Panc1 (cell line): Measurements from ENCODE around the gene AIRE. TPM values are rescaled to one million over a fixed set of nuclear protein-coding genes. Genes with fewer than 3 reads are reported as not detected.

ENCODE experiments used
- ATAC-seq: fragments of 200-7000 bp; cut with Tn5 transposase; 2 replicates; pipeline ENCODE4 v1.9.1; 2020; ENCODE audit warnings: mild to moderate bottlenecking, moderate library complexity
- BruUV-seq: library from RNA; stranded (reverse); fragments of 400-500 nt; replicated peaks from 2 replicates; lab custom pipeline; 2021; lab: Mats Ljungman, UMichigan
- CTCF ChIA-PET: fragments of 300-600 bp; sonication (Branson Sonifier 250); formaldehyde crosslinking; loops from one replicate; lab custom pipeline; 2022; ENCODE audit warnings: antibody characterized with exemption; lab: Charles Lee
- POLR2A ChIA-PET: fragments of 300-600 bp; sonication (Branson Sonifier 250); formaldehyde crosslinking; loops from one replicate; lab custom pipeline; 2022; ENCODE audit warnings: antibody characterized with exemption; lab: Charles Lee
- DNase-seq: peaks from one replicate; pipeline ENCODE4 v3.0.0-alpha.2; 2010; ENCODE audit warnings: low read depth, low spot score
- H3K27ac ChIP-seq: 2 replicates; pipeline ENCODE4 v1.5.1; 2011; ENCODE audit warnings: mild to moderate bottlenecking, low read length, inconsistent platforms
- H3K27me3 ChIP-seq: fragments of 200-500 bp; sonication (Bioruptor generic); 2 replicates; pipeline ENCODE4 v1.6.0; 2014; ENCODE audit warnings: low read length, inconsistent platforms; ENCODE audit not compliant: control insufficient read depth, insufficient read depth
- H3K36me3 ChIP-seq: fragments of 200-500 bp; sonication (Bioruptor generic); 2 replicates; pipeline ENCODE4 v1.5.1; 2014; ENCODE audit warnings: inconsistent platforms, mild to moderate bottlenecking, low read length, moderate library complexity; ENCODE audit not compliant: control insufficient read depth, insufficient read depth
- H3K4me1 ChIP-seq: 2 replicates; pipeline ENCODE4 v1.5.1; 2011; ENCODE audit warnings: inconsistent platforms, mild to moderate bottlenecking, low read length, moderate library complexity; ENCODE audit not compliant: control insufficient read depth, insufficient read depth
- H3K4me3 ChIP-seq, 2 experiments: 2 replicates each; pipeline ENCODE4 v1.5.1; 2011 to 2012; ENCODE audit warnings: low read depth in 2 of 2, low read length in 2 of 2, mild to moderate bottlenecking in 2 of 2, inconsistent platforms in 1 of 2, moderate library complexity in 1 of 2
- H3K9me3 ChIP-seq: fragments of 200-500 bp; sonication (Bioruptor generic); 2 replicates; pipeline ENCODE4 v1.5.1; 2014; ENCODE audit warnings: low read depth, mild to moderate bottlenecking, inconsistent platforms, low read length, moderate library complexity; ENCODE audit not compliant: control insufficient read depth, insufficient read depth
- POLR2AphosphoS5 ChIP-seq: IDR thresholded peaks from 2 replicates; pipeline ENCODE4 v1.6.1; 2012; ENCODE audit warnings: mild to moderate bottlenecking, low read depth, low read length, moderate library complexity
- SIN3A ChIP-seq: IDR thresholded peaks from 2 replicates; pipeline ENCODE4 v1.6.1; 2012; ENCODE audit warnings: low read depth, mild to moderate bottlenecking, low read length, moderate library complexity, borderline replicate concordance; ENCODE audit not compliant: insufficient read depth
- TCF7L2 ChIP-seq: IDR thresholded peaks from 2 replicates; pipeline ENCODE4 v1.6.1; 2011; ENCODE audit warnings: mild to moderate bottlenecking, low read depth, low read length, inconsistent platforms
- in situ Hi-C: cut with HindIII; loops from 2 replicates; pipeline ENCODE4 v1.10.0; 2016; ENCODE audit warnings: low sequenced_read_pairs, low pct_unique_long_range_greater_than_20kb
- intact Hi-C: fragments of 100-400 bp; cut with micrococcal nuclease; formaldehyde crosslinking; loops from one replicate; pipeline ENCODE4 v1.10.0; 2022; ENCODE audit not compliant: unreplicated experiment
- total RNA-seq: library from RNA; stranded (reverse); gene quantifications from one replicate; pipeline ENCODE4 v1.2.1, GENCODE V29; 2021; ENCODE audit not compliant: unreplicated experiment
- TF ChIP-seq, protein P1 (sequence below), 2 experiments: IDR thresholded peaks; 2 replicates each; pipeline ENCODE4 v1.6.1; 2011 to 2012; ENCODE audit warnings: low read depth in 2 of 2, control low read depth in 1 of 2, low read length in 1 of 2, mild to moderate bottlenecking in 1 of 2, moderate library complexity in 1 of 2; ENCODE audit not compliant: insufficient read depth in 1 of 2
- TF ChIP-seq, protein P2 (sequence below): fragments of 450-650 bp; IDR thresholded peaks from 2 replicates; pipeline ENCODE4 v1.5.1; 2017; ENCODE audit warnings: mild to moderate bottlenecking

Gene AIRE
- total RNA-seq, 1 experiment from 2014 or later = not detected

DNA sequence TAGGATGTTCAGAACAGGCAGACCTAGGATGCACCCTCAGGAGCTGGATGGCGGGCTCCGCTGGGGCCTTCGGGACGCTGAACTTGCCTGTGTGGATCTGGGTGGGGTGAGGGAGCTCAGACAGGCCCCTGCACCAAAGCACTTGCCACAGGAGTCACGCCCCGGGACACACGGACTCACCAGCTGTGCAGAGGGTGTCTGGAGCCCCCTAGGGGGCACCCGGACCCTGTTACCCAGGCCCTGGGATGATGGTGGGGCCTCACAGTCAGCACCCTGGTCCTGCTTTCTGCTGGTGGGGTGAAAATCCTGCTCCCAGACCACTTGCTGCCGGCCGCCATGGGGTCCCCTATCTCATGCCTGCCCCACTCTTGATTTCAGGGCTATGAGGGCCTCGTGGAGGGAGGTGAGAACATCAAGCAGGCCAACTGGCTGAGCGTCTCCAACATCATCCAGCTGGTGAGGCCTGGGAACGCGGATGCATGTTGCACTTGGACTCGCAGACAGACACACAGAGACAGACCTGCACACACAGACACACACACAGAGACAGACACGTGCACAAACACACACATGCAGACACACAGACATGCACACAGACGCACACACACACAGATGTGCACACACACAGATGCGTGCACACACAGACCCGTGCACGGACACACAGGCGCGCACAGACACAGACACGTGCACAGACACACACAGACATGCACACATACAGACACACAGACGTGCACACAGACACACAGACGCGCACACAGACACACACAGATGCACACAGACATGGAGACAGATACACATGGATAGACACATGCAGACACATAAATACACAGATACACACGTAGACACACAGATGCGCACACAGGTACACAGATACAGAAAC is 25.2 kb downstream of the AIRE start:
- no peak overlapping the region for H3K27ac ChIP-seq
- H3K4me3 ChIP-seq = no peak overlapping the region
- H3K4me1 ChIP-seq = no peaks in the 10 kb centered on the region
- no peaks in the 10 kb centered on the region for H3K9me3 ChIP-seq
- no TSS peak for BruUV-seq
- TF ChIP-seq, protein P1, sequence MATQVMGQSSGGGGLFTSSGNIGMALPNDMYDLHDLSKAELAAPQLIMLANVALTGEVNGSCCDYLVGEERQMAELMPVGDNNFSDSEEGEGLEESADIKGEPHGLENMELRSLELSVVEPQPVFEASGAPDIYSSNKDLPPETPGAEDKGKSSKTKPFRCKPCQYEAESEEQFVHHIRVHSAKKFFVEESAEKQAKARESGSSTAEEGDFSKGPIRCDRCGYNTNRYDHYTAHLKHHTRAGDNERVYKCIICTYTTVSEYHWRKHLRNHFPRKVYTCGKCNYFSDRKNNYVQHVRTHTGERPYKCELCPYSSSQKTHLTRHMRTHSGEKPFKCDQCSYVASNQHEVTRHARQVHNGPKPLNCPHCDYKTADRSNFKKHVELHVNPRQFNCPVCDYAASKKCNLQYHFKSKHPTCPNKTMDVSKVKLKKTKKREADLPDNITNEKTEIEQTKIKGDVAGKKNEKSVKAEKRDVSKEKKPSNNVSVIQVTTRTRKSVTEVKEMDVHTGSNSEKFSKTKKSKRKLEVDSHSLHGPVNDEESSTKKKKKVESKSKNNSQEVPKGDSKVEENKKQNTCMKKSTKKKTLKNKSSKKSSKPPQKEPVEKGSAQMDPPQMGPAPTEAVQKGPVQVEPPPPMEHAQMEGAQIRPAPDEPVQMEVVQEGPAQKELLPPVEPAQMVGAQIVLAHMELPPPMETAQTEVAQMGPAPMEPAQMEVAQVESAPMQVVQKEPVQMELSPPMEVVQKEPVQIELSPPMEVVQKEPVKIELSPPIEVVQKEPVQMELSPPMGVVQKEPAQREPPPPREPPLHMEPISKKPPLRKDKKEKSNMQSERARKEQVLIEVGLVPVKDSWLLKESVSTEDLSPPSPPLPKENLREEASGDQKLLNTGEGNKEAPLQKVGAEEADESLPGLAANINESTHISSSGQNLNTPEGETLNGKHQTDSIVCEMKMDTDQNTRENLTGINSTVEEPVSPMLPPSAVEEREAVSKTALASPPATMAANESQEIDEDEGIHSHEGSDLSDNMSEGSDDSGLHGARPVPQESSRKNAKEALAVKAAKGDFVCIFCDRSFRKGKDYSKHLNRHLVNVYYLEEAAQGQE (IDR thresholded peaks at IDR 0.05; ENCODE audit: insufficient read depth in 1 of 2, low read depth in 2 of 2, low read length in 1 of 2) = no peak
- TF ChIP-seq SIN3A = no peak
- TF ChIP-seq POLR2AphosphoS5 = no peak
- TF ChIP-seq, protein P2, sequence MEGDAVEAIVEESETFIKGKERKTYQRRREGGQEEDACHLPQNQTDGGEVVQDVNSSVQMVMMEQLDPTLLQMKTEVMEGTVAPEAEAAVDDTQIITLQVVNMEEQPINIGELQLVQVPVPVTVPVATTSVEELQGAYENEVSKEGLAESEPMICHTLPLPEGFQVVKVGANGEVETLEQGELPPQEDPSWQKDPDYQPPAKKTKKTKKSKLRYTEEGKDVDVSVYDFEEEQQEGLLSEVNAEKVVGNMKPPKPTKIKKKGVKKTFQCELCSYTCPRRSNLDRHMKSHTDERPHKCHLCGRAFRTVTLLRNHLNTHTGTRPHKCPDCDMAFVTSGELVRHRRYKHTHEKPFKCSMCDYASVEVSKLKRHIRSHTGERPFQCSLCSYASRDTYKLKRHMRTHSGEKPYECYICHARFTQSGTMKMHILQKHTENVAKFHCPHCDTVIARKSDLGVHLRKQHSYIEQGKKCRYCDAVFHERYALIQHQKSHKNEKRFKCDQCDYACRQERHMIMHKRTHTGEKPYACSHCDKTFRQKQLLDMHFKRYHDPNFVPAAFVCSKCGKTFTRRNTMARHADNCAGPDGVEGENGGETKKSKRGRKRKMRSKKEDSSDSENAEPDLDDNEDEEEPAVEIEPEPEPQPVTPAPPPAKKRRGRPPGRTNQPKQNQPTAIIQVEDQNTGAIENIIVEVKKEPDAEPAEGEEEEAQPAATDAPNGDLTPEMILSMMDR = no peak
- no peak for TF ChIP-seq TCF7L2
- no peaks in the 10 kb centered on the region for H3K27me3 ChIP-seq
- no peak for DNase-seq
- CTCF ChIA-PET = no interaction called here
- ATAC-seq = no peak
- intact Hi-C loops = no loop called here
- POLR2A ChIA-PET = no interaction called here
- H3K36me3 ChIP-seq = no peaks in the 10 kb centered on the region
- in situ Hi-C loops = no loop called here

DNA sequence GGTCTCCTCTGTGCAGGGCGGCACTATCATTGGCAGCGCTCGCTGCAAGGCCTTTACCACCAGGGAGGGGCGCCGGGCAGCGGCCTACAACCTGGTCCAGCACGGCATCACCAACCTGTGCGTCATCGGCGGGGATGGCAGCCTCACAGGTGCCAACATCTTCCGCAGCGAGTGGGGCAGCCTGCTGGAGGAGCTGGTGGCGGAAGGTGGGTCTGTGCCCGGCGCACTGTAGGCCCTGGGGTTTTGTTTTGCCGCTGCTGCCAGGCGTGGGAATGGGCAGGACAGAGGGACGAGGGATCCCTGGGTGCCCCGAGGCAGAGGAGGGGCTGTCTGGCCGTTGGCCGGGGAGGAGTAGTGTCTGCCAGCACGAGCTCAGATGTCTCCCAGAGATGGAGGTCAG is 26.4 kb downstream of the AIRE start:
- in situ Hi-C loops (no loop called here), intact Hi-C loops (no loop called here)
- BruUV-seq = no TSS peak
- H3K9me3 ChIP-seq = no peaks in the 10 kb centered on the region
- DNase-seq (no peak), ATAC-seq (no peak)
- no peak overlapping the region for H3K27ac ChIP-seq
- no peak for TF ChIP-seq POLR2AphosphoS5
- no peak for TF ChIP-seq TCF7L2
- TF ChIP-seq, protein P2 = no peak
- TF ChIP-seq, protein P1 (IDR thresholded peaks at IDR 0.05; ENCODE audit: insufficient read depth in 1 of 2, low read depth in 2 of 2, low read length in 1 of 2) = no peak
- TF ChIP-seq SIN3A = no peak
- no peaks in the 10 kb centered on the region for H3K27me3 ChIP-seq
- no peak overlapping the region for H3K4me3 ChIP-seq
- H3K4me1 ChIP-seq = no peaks in the 10 kb centered on the region
- H3K36me3 ChIP-seq = no peaks in the 10 kb centered on the region
- CTCF ChIA-PET = no interaction called here
- POLR2A ChIA-PET = no interaction called here
